SK-N-SH treated with all-trans-retinoic acid at 6 μM for 48 hours (cell line): ENCODE measurements around the gene SCRN1.

Experiments
- ATAC-seq: fragments of 200-7000 bp; cut with Tn5 transposase; 3 replicates; pipeline ENCODE4 v1.9.1; 2020; ENCODE audit warnings: mild to moderate bottlenecking, moderate library complexity
- ARNTL ChIP-seq: fragments of 450-650 bp; formaldehyde crosslinking; IDR thresholded peaks from 2 replicates; pipeline ENCODE4 v1.5.0; 2020; ENCODE audit warnings: low read depth, mild to moderate bottlenecking, moderate library complexity, borderline replicate concordance
- BACH2 ChIP-seq: fragments of 250-450 bp; sonication (Bioruptor Pico); IDR thresholded peaks from 2 replicates; pipeline ENCODE4 v1.9.0; 2021; ENCODE audit warnings: mild to moderate bottlenecking, borderline replicate concordance
- CREB5 ChIP-seq: fragments of 250-450 bp; sonication (Bioruptor Pico); IDR thresholded peaks from 2 replicates; pipeline ENCODE4 v1.5.1; 2020; ENCODE audit warnings: low read depth, mild to moderate bottlenecking, moderate library complexity
- CSRNP3 ChIP-seq: fragments of 250-450 bp; sonication (Bioruptor Pico); IDR thresholded peaks from 2 replicates; pipeline ENCODE4 v1.5.1; 2021; ENCODE audit warnings: mild to moderate bottlenecking, moderate library complexity
- ESRRG ChIP-seq: fragments of 250-450 bp; sonication (Bioruptor Pico); IDR thresholded peaks from 2 replicates; pipeline ENCODE4 v1.6.1; 2021; ENCODE audit warnings: mild to moderate bottlenecking
- ISL1 ChIP-seq: fragments of 250-450 bp; sonication (Bioruptor Pico); IDR thresholded peaks from 2 replicates; pipeline ENCODE4 v2.1.2; 2022; ENCODE audit warnings: mild to moderate bottlenecking, moderate library complexity
- OSR1 ChIP-seq: fragments of 250-450 bp; sonication (Bioruptor Pico); IDR thresholded peaks from 2 replicates; pipeline ENCODE4 v1.8.0; 2022; ENCODE audit warnings: moderate library complexity, mild to moderate bottlenecking, inconsistent platforms
- POU6F1 ChIP-seq: fragments of 250-450 bp; sonication (Bioruptor Pico); IDR thresholded peaks from 2 replicates; pipeline ENCODE4 v1.8.0; 2021; ENCODE audit warnings: low read depth, mild to moderate bottlenecking, moderate library complexity, borderline replicate concordance
- PPARA ChIP-seq: fragments of 250-450 bp; sonication (Bioruptor Pico); IDR thresholded peaks from 2 replicates; pipeline ENCODE4 v1.5.0; 2020; ENCODE audit warnings: mild to moderate bottlenecking, borderline replicate concordance
- RARB ChIP-seq: fragments of 250-450 bp; sonication (Bioruptor Pico); IDR thresholded peaks from 2 replicates; pipeline ENCODE4 v1.8.0; 2021; ENCODE audit warnings: mild to moderate bottlenecking, moderate library complexity
- SNAI2 ChIP-seq: fragments of 250-450 bp; sonication (Bioruptor Pico); IDR thresholded peaks from 2 replicates; pipeline ENCODE4 v1.5.0; 2020; ENCODE audit warnings: mild to moderate bottlenecking, moderate library complexity
- TCF4 ChIP-seq: fragments of 250-450 bp; sonication (Bioruptor Pico); IDR thresholded peaks from 2 replicates; pipeline ENCODE4 v1.8.0; 2021; ENCODE audit warnings: mild to moderate bottlenecking, moderate library complexity, borderline replicate concordance
- TOX ChIP-seq: fragments of 250-450 bp; sonication (Bioruptor Pico); IDR thresholded peaks from 2 replicates; pipeline ENCODE4 v1.8.0; 2021; ENCODE audit warnings: mild to moderate bottlenecking, moderate library complexity, borderline replicate concordance
- TSHZ2 ChIP-seq: fragments of 250-450 bp; sonication (Bioruptor Pico); IDR thresholded peaks from 2 replicates; pipeline ENCODE4 v1.5.0; 2020; ENCODE audit warnings: mild to moderate bottlenecking, moderate library complexity
- ZC3H10 ChIP-seq: fragments of 250-450 bp; sonication (Bioruptor Pico); IDR thresholded peaks from 2 replicates; pipeline ENCODE4 v1.5.1; 2021; ENCODE audit warnings: mild to moderate bottlenecking, moderate library complexity
- ZFP3 ChIP-seq: fragments of 250-450 bp; sonication (Bioruptor Pico); IDR thresholded peaks from 2 replicates; pipeline ENCODE4 v1.5.0; 2020; ENCODE audit warnings: mild to moderate bottlenecking, moderate library complexity
- ZFP30 ChIP-seq: fragments of 450-650 bp; formaldehyde crosslinking; IDR thresholded peaks from 2 replicates; pipeline ENCODE4 v1.5.0; 2022; ENCODE audit warnings: mild to moderate bottlenecking, moderate library complexity
- ZNF565 ChIP-seq: fragments of 450-650 bp; formaldehyde crosslinking; conservative IDR thresholded peaks from 2 replicates; pipeline ENCODE4 v1.5.0; 2020; ENCODE audit warnings: low read depth, mild to moderate bottlenecking, moderate library complexity
- ZNF70 ChIP-seq: fragments of 450-650 bp; formaldehyde crosslinking; IDR thresholded peaks from 2 replicates; pipeline ENCODE4 v1.5.0; 2020; ENCODE audit warnings: mild to moderate bottlenecking, moderate library complexity
- ZNF8 ChIP-seq: fragments of 450-650 bp; formaldehyde crosslinking; IDR thresholded peaks from 2 replicates; pipeline ENCODE4 v1.5.0; 2020; ENCODE audit warnings: mild to moderate bottlenecking, moderate library complexity
- TF ChIP-seq, protein P1 (sequence below): fragments of 250-450 bp; sonication (Bioruptor Pico); IDR thresholded peaks from 2 replicates; pipeline ENCODE4 v1.8.0; 2020; ENCODE audit warnings: mild to moderate bottlenecking, moderate library complexity, borderline replicate concordance

SCRN1 gene

DNA sequence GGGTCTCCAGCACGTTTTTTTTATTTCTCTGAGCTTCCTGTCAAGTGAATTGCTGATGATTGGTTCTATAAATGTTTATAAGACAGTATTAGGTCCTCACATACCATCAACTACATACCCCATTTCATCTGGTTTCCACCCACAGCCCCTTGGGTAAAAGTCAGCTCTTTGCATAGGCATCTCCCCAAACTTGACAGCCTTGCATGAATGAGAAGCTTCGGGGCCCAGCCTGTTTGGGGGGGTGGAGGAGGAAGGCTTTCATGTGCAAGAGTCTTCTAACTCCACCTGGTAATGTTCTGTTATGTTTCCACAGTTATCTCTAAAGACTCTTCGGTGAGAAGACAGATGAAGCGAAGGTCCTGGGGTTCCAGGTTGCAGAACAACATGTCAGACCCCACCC, 75.4 kb downstream of the SCRN1 start:
- TF ChIP-seq ESRRG (CRISPR knock-in tag) (no peak), POU6F1 (CRISPR knock-in tag) (no peak), RARB (no peak), TCF4 (CRISPR knock-in tag) (no peak), SNAI2 (CRISPR knock-in tag) (no peak), PPARA (CRISPR knock-in tag) (no peak), CSRNP3 (CRISPR knock-in tag) (no peak), BACH2 (CRISPR knock-in tag) (no peak), ZC3H10 (no peak), ZFP3 (CRISPR knock-in tag) (no peak), TOX (CRISPR knock-in tag) (no peak)
- ATAC-seq, result no peak

DNA sequence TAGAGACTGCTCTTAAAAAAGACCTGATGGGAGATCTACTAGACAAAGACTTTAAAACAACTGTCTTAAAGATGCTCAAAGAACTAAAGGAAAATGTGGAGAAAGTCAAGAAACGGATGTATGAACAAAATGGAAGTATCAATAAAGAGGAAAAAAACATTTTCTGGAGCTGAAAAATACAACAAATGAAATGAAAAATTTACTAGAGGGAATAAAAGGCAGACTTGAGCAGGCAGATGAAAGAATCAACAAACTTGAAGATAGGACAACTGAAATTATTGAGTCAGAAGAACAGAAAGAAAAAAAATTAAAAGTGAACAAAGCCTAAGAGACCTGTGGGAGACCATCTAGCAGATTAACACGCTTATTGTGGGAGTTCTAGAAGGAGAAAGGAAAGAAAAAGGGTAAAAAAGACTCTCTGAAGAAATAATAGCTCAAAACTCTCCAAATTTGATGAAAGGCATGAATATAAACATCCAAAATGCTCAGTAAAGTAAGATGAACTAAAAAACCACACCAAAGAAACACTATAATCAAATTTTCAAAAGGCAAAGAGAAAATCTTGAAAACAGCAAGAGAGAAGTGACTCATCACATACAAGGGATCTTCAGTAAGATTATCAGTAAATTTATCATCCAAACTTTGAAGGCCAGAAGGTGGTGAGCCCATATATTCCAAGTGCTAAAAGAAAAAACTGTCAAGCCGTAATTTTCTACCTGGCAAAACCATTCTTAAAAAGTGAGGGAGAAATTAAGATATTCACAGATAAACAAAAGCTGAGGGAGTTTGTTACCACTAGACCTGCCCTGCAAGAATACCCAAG, 83.2 kb downstream of the SCRN1 start:
- ATAC-seq, result no peak
- no peak for TF ChIP-seq OSR1
- no peak for TF ChIP-seq ESRRG (CRISPR knock-in tag)
- TF ChIP-seq BACH2 (CRISPR knock-in tag), result no peak
- TF ChIP-seq ARNTL (CRISPR knock-in tag), result no peak
- TF ChIP-seq ZC3H10, result no peak
- TF ChIP-seq POU6F1 (CRISPR knock-in tag), result no peak
- TF ChIP-seq ZNF8 (CRISPR knock-in tag), result no peak
- no peak for TF ChIP-seq CSRNP3 (CRISPR knock-in tag)
- no peak for TF ChIP-seq ISL1 (CRISPR knock-in tag)
- no peak for TF ChIP-seq ZFP3 (CRISPR knock-in tag)
- no peak for TF ChIP-seq PPARA (CRISPR knock-in tag)
- TF ChIP-seq ZNF70, result no peak
- no peak for TF ChIP-seq TCF4 (CRISPR knock-in tag)
- TF ChIP-seq ZFP30 (CRISPR knock-in tag), result no peak

- TF ChIP-seq RARB, result no peak
- no peak for TF ChIP-seq CREB5
- TF ChIP-seq CSRNP3 (CRISPR knock-in tag), result no peak
- TF ChIP-seq PPARA (CRISPR knock-in tag), result no peak
- no peak for TF ChIP-seq ESRRG (CRISPR knock-in tag)
- no peak for TF ChIP-seq TSHZ2 (CRISPR knock-in tag)
- TF ChIP-seq ZNF565, result no peak
- TF ChIP-seq, protein P1, sequence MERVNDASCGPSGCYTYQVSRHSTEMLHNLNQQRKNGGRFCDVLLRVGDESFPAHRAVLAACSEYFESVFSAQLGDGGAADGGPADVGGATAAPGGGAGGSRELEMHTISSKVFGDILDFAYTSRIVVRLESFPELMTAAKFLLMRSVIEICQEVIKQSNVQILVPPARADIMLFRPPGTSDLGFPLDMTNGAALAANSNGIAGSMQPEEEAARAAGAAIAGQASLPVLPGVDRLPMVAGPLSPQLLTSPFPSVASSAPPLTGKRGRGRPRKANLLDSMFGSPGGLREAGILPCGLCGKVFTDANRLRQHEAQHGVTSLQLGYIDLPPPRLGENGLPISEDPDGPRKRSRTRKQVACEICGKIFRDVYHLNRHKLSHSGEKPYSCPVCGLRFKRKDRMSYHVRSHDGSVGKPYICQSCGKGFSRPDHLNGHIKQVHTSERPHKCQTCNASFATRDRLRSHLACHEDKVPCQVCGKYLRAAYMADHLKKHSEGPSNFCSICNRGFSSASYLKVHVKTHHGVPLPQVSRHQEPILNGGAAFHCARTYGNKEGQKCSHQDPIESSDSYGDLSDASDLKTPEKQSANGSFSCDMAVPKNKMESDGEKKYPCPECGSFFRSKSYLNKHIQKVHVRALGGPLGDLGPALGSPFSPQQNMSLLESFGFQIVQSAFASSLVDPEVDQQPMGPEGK (CRISPR knock-in tag), result no peak
- no peak for TF ChIP-seq TOX (CRISPR knock-in tag)
- TF ChIP-seq, all 23 proteins: peak for 0
- ATAC-seq, result no peak; the same call in 1 of the 3 replicates
Observed at GRCh38 chr7:29900745-29901144, 88.9 kb downstream of the SCRN1 start.
